HL-60 (cell line): ENCODE measurements around the gene CNTNAP2.

ENCODE experiments used
- GABPA ChIP-seq: IDR thresholded peaks from 2 replicates; pipeline ENCODE4 v1.6.1; 2012; ENCODE audit warnings: low read depth
- POLR2AphosphoS5 ChIP-seq: IDR thresholded peaks from 2 replicates; pipeline ENCODE4 v1.6.1; 2012; ENCODE audit warnings: low read depth
- SPI1 ChIP-seq: IDR thresholded peaks from 2 replicates; pipeline ENCODE4 v1.6.1; 2012; ENCODE audit warnings: low read depth, mild to moderate bottlenecking, borderline replicate concordance
- TF ChIP-seq, protein P1 (sequence below): IDR thresholded peaks from one replicate; pipeline ENCODE4 v1.5.1; 2011; ENCODE audit warnings: low read length, control low read depth, inconsistent platforms; ENCODE audit not compliant: insufficient read depth
- TF ChIP-seq, protein P2 (sequence below): IDR thresholded peaks from 2 replicates; pipeline ENCODE4 v1.6.1; 2012; ENCODE audit warnings: low read depth; ENCODE audit not compliant: insufficient replicate concordance

DNA sequence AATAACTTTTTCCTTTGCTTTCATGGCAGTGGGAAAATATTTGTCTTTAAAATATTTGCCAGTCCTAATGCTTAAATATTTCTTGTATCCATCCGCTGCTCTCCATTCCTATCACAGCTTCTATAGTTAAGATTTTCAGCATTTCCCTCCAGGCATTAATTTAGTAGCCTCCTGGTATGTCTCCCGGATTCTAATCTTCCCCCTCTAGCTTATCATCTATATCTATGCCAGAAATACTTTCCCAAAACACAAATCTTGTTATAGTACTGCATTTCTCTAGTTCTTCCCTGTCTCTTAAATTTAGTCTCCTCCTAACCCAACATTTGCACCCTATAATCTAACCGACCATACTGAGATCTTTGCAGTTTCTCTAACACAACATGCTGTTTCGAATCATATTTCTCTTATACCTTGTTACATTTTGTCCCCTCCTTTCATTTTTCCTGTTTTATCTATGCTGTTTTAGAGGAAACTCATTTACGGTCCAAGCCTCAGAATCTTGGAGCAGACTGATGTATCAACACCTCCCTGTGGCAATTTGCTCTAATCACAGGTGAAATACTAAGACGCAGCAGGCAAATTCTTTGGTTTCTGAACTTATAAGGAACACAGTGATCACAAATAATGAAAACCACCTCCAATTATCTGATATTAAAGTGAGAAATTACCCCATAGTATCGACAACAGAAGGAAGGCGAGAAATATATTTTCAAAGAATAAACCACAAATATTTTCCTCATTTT lies 10.3 kb downstream of the CNTNAP2 start:
- TF ChIP-seq, protein P1, sequence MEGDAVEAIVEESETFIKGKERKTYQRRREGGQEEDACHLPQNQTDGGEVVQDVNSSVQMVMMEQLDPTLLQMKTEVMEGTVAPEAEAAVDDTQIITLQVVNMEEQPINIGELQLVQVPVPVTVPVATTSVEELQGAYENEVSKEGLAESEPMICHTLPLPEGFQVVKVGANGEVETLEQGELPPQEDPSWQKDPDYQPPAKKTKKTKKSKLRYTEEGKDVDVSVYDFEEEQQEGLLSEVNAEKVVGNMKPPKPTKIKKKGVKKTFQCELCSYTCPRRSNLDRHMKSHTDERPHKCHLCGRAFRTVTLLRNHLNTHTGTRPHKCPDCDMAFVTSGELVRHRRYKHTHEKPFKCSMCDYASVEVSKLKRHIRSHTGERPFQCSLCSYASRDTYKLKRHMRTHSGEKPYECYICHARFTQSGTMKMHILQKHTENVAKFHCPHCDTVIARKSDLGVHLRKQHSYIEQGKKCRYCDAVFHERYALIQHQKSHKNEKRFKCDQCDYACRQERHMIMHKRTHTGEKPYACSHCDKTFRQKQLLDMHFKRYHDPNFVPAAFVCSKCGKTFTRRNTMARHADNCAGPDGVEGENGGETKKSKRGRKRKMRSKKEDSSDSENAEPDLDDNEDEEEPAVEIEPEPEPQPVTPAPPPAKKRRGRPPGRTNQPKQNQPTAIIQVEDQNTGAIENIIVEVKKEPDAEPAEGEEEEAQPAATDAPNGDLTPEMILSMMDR, result no peak
- TF ChIP-seq POLR2AphosphoS5 (no peak), GABPA (no peak), SPI1 (no peak)
- TF ChIP-seq, protein P2, sequence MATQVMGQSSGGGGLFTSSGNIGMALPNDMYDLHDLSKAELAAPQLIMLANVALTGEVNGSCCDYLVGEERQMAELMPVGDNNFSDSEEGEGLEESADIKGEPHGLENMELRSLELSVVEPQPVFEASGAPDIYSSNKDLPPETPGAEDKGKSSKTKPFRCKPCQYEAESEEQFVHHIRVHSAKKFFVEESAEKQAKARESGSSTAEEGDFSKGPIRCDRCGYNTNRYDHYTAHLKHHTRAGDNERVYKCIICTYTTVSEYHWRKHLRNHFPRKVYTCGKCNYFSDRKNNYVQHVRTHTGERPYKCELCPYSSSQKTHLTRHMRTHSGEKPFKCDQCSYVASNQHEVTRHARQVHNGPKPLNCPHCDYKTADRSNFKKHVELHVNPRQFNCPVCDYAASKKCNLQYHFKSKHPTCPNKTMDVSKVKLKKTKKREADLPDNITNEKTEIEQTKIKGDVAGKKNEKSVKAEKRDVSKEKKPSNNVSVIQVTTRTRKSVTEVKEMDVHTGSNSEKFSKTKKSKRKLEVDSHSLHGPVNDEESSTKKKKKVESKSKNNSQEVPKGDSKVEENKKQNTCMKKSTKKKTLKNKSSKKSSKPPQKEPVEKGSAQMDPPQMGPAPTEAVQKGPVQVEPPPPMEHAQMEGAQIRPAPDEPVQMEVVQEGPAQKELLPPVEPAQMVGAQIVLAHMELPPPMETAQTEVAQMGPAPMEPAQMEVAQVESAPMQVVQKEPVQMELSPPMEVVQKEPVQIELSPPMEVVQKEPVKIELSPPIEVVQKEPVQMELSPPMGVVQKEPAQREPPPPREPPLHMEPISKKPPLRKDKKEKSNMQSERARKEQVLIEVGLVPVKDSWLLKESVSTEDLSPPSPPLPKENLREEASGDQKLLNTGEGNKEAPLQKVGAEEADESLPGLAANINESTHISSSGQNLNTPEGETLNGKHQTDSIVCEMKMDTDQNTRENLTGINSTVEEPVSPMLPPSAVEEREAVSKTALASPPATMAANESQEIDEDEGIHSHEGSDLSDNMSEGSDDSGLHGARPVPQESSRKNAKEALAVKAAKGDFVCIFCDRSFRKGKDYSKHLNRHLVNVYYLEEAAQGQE, result no peak
